ENCODE results near the gene CBR3. TPM values are rescaled to one million over a fixed set of nuclear protein-coding genes. Genes with fewer than 3 reads are reported as not detected.

The CBR3 gene
- total RNA-seq = 10 to 100 TPM; 15.4 to 32.0 (median 18.4) TPM

DNA sequence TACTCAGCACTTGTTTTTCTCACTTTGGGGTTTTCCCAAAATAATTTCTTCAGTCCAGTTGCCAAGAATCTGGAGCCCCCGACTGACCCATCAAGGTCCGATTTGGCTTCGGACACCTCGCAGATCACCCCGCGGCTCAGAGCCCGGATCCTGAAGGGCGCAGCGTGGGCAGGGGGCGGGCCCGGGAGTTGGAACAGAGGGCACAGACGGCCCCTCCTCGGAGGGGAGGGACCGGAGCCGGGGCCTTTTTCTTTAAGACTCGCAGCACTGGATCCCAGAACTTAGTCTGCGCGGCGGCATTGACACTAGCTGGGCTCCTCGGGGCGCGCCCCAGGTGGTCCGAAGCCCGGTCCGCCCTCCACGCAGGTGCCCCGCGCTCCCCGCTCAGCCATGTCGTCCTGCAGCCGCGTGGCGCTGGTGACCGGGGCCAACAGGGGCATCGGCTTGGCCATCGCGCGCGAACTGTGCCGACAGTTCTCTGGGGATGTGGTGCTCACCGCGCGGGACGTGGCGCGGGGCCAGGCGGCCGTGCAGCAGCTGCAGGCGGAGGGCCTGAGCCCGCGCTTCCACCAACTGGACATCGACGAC is at the start of gene CBR3:
Gene CBR3, plus strand, starts transcription at position 277 of the 588 bp plus-strand sequence. Its CDS starts 114 bp downstream, at position 391.
- TF ChIP-seq, protein P1, sequence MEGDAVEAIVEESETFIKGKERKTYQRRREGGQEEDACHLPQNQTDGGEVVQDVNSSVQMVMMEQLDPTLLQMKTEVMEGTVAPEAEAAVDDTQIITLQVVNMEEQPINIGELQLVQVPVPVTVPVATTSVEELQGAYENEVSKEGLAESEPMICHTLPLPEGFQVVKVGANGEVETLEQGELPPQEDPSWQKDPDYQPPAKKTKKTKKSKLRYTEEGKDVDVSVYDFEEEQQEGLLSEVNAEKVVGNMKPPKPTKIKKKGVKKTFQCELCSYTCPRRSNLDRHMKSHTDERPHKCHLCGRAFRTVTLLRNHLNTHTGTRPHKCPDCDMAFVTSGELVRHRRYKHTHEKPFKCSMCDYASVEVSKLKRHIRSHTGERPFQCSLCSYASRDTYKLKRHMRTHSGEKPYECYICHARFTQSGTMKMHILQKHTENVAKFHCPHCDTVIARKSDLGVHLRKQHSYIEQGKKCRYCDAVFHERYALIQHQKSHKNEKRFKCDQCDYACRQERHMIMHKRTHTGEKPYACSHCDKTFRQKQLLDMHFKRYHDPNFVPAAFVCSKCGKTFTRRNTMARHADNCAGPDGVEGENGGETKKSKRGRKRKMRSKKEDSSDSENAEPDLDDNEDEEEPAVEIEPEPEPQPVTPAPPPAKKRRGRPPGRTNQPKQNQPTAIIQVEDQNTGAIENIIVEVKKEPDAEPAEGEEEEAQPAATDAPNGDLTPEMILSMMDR (IDR thresholded peaks at IDR 0.05) = no peak
- ATAC-seq (ENCODE audit: low FRiP score) = peak; percentile 85
- peak; percentile 54 for DNase-seq (ENCODE audit: low spot score)

DNA sequence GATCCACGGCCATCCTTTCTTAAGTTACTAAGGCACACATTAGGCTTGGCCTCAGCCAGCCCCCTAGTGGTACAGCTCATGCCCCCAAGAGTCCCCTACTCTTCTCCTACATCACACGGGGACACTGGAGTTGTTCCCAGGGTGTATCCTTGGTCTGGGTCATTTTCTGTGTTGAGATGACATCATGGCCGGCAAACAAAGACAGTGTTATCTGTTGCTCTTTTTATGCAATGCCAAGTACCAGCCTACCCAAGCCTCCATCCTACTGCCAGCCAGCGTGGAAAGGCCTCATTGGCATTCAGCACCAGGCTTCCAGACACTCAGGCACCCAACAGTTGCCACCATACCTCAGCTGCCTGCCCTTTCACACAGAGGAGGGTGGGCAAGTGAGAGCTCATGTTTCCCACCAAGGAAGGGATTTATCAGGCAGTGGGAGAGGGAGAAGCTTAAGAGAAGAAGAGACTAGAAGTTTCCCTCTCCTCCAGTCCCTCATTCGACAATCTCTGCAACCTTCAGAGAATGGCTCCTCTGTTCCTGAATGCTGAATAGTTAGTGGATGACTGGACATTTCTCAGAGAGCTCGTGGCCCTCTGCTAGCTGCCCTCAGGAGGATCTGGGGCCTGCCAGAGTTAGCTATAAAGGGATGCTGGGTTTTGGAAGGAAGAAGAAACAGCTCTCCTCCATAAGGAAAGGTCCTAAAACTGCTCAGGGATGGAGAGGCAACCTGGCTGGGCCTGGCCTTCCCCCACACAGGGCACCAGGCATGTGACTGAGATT is 47.3 kb upstream of the CBR3 start:
- no peak for DNase-seq (ENCODE audit: low spot score)
- TF ChIP-seq, protein P1 (IDR thresholded peaks at IDR 0.05) = no peak
- ATAC-seq (ENCODE audit: low FRiP score) = no peak

DNA sequence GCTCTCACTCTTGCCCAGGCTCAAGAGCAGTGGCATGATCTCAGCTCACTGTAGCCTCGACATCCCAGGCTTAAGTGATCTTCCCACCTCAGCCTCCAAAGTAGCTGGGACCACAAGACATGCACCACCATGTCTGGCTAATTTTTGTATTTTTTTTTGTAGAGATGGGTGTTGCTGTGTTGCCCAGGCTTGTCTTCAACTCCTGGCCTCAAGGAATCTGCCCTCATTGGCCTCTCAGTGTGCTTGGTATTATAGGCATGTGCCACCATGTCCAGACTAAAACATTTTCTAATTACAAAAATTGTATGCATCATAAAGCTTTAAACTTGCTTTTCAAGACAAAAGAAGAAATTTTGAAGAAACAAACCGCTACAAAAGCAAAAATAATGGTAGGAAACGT is 44.9 kb upstream of the CBR3 start:
- DNase-seq (ENCODE audit: low spot score) (no peak), ATAC-seq (ENCODE audit: low FRiP score) (no peak)
- TF ChIP-seq, protein P1 (IDR thresholded peaks at IDR 0.05) = no peak

DNA sequence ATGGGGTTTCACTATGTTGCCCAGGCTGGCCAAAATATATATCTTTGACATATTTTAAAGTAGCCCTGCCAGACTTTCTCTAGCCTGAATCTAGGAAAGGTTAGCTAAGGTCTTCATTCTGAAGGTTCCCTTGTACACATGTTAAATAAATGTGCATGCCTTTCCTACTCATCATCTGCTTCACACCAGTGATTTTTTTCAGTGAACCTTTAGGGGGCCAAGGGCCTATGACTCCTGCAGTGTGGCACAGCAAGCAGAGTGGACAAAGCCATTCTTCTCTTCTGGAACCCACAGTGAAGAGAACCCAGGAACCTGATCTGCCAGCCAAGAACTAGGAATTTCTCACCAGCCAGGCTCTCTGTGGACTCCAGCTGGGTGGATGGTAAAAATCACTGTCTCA is 42.2 kb upstream of the CBR3 start:
- TF ChIP-seq, protein P1 (IDR thresholded peaks at IDR 0.05) = no peak
- no peak for ATAC-seq (ENCODE audit: low FRiP score)
- no peak for DNase-seq (ENCODE audit: low spot score)

DNA sequence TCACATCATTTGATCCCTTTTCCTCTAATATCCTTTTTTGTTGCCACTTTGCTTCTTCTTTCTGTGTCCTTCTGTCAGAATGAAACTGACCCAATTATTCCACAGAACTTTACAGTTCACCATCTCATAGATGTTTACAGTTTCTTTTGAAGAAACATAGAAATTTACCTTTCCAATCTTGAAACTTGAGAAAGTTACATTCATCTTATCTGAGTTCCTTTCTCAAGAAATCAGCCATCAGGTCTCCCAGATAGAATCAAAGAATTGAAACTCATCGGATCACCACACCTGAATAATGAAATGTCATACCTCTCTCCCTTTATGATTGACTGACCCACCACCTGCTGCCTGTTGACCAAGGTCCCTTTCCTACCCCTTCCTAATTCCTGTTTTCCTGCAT is 41.4 kb upstream of the CBR3 start:
- no peak for DNase-seq (ENCODE audit: low spot score)
- ATAC-seq (ENCODE audit: low FRiP score) = no peak
- TF ChIP-seq, protein P1 (IDR thresholded peaks at IDR 0.05) = no peak

DNA sequence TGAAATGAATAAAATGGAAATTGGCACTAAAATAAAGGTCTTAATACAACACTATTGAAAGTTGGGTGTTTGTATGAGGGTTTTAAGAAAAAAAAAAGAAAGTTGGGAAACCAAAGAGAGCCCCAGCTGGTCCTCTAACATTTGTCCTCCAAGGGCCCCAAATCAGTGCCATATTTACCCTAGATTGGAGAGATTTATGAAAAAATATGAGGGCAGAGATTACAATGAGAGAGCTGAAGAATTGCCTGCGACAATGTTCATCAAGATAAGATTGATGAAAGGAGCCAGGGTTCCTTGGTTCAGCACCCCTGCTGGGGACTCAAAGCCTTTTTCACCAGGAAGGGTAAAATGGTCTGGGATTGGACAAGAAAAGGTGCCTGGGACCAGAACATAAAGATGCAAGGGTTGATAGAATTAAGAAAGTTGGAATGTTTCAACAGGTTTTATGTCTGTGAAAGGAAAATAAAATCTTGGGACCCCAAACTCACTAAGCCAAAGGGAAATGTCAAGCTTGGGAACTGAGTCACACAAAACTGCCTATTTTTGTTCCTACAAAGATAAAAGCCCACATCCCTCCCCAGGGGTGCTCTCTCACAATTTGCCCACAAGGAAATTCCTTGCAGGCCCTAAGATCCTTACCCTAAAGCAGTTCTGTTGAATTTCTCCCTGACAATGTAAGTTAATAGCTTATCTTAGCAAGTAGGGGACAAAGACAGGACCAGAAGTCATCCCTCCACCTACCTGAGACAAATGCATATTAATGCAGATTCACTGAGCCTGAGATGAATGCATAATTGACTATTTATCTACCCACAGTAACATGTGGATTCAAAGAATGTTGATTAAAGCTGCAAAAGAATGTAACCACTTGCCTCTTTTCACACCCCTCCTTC is 38.2 kb upstream of the CBR3 start:
- TF ChIP-seq, protein P1 (IDR thresholded peaks at IDR 0.05) = no peak
- DNase-seq (ENCODE audit: low spot score) (no peak), ATAC-seq (ENCODE audit: low FRiP score) (no peak)

Data from omental fat pad (tissue), 4 donors.